GM21723 (cell line): ENCODE measurements around the gene CEP120.

Experiments used
- ATAC-seq: cut with Tn5 transposase; IDR thresholded peaks from one replicate; pipeline ENCODE4 v1.9.1; 2021; ENCODE audit warnings: mild to moderate bottlenecking, moderate library complexity; ENCODE audit not compliant: unreplicated experiment

Gene CEP120

GRCh38 chr5:123304777-123305316 is 118.4 kb downstream of the CEP120 start:
- no peak for ATAC-seq

- no peak for ATAC-seq
These were observed 119.4 kb downstream of the CEP120 start for GRCh38 chr5:123303802-123304201.

GRCh38 chr5:123300266-123300665 is 122.9 kb downstream of the CEP120 start:
- no peak for ATAC-seq

GRCh38 chr5:123299136-123299535 is 124.1 kb downstream of the CEP120 start:
- ATAC-seq: no peak

GRCh38 chr5:123298335-123299030 is 124.7 kb downstream of the CEP120 start:
- no peak for ATAC-seq

- no peak for ATAC-seq
These were observed 125.3 kb downstream of the CEP120 start for GRCh38 chr5:123297866-123298265.

- ATAC-seq: no peak
These were observed 125.9 kb downstream of the CEP120 start for GRCh38 chr5:123297198-123297831.
